ENCODE measurements around the gene PLB1. TPM values are rescaled to one million over a fixed set of nuclear protein-coding genes. Genes with fewer than 3 reads are reported as not detected.

Gene PLB1
- total RNA-seq, 1 donor = 7.8 TPM

DNA sequence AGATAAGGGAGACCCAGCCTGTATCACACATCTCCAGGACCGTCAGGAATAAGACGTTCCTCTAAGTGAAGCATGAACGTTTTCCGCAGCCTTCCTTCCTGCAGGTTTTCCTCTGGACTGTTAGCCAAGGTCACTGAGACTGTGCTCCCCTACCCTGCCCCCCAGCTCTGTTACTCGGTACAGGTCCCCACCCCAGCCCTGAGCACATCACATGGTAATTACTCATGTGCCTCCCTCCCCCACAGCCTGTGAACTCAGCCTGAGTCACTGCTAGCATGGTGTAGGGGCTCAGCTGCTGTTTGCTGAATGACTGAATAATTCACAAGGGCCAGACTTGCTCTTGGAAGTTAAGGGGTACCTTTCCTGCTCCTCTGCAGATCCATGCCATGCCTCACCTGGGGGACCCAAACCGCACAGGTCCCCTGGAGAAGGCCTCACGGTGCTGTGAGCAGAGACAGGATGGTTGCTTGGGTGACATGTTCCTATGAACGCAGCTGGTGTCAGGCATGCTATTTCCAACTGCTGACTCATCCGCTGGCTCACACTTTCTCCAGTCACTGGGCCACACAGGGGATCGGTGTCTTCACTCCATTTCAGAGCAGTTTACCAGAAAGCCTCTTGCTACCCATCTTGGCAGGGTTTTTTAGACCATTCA, 88.2 kb downstream of the PLB1 start:
- DNase-seq (ENCODE audit: low read depth in 2 of 3, low spot score in 2 of 3) = peak in 2 of 3 donors; percentile 73 to 80

DNA sequence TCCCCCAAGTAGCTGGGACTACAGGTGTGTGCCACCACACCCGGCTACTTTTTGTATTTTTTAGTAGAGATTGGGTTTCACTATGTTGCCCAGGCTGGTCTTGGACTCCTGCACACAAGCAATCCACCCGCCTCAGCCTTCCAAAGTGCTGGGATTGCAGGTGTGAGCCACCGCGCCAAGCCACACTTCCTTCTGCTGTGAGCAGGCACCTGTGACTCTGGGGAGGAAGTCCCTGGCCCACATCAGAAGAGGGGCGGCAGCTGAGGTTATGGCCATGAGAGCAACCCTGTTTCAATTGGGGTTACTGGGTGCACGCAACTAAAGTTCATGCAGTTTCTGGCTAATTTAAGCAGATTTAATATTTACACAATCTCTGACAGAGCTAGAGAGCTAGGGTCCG, 91.0 kb downstream of the PLB1 start:
- DNase-seq (ENCODE audit: low read depth in 2 of 3, low spot score in 2 of 3) = peak in 2 of 3 donors; percentile 25 to 31

DNA sequence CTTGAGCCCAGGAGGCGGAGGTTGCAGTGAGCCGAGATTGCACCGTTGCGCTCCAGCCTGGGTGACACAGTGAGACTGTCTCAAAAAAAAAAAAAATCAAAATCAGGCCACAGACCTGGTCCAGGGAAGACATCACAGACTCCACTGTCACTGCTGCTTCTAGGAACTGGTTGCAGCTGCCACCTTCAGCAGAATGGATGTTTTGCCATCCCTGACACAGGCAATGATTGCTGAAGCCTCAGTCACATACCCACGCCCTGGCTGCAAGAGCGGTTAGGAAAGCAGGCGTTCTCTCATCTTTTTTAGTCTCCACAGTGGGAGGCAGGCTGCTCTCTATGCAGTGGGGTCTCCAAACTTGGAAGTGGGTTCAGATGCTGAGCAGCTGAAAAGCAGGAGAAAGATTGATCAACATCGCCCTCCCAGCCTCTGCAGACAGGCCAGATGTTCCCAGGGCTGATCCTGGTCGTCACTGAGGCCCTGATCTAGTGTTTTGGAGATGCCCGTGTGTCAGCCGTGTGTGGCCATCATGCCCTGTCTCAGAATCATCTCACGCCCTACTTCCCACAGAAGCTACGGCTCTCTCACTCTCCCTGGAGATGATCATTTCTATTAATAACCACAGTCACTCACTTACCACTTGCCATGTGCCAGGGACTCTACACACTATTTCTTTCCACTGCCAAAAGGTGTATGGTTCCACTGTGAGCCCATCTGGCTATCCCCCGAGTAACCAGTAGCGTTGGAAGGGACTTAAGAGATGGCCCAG, 91.8 kb downstream of the PLB1 start:
- no peak for DNase-seq (ENCODE audit: low read depth in 2 of 3, low spot score in 2 of 3)

DNA sequence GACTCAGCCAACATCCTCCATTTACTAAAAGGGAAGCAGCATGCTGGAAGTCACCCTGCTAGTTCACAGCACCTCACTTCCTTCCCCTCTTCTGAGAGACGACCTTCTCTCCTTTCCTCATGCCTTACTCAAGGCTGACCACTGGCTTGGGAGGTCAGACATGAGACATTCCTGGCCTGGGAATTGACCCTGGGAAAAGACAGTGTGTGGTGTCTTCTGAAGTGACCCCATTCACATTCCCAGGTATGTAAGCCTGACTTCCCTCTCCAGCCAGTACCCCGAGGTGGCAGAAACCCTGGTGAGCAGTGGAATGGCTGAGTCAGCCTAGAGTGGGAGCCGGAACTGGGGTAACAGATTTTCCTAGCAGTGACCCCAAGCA, 92.4 kb downstream of the PLB1 start:
- DNase-seq (ENCODE audit: low read depth in 2 of 3, low spot score in 2 of 3) = no peak

DNA sequence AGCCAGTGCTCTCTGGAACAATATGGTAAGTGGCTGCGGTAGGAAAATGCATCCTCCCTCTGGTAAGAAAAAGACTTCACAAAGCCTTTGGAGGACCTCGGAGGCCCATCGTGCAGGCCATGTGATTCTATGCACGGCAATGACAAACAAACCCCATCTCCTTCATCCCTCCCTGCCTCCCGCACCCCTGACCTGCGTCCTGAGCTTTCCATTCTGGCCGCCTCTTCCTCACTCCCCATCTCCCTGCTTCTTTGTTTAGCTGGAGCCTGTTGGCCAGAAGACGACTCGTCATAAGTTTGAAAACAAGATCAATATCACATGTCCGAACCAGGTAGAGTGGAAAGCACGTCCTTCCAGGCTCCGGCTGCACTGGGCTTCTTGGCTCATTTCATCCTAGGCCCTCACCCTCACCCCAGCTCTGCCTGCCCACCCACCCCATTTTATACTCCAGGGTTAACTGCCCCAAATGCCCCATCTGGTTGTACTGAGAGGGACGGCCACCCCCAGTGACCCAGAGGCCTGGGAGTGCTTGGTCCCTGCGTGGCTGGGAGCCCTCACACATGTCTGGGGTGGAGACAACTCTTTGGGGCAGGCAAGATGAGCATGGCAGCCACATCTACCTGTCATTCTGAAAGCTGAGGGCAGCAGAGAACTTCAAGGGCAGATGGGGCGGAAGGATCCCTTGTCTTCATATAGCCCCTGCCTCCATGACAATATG, 94.0 kb downstream of the PLB1 start:
- DNase-seq (ENCODE audit: low read depth in 2 of 3, low spot score in 2 of 3) = no peak

DNA sequence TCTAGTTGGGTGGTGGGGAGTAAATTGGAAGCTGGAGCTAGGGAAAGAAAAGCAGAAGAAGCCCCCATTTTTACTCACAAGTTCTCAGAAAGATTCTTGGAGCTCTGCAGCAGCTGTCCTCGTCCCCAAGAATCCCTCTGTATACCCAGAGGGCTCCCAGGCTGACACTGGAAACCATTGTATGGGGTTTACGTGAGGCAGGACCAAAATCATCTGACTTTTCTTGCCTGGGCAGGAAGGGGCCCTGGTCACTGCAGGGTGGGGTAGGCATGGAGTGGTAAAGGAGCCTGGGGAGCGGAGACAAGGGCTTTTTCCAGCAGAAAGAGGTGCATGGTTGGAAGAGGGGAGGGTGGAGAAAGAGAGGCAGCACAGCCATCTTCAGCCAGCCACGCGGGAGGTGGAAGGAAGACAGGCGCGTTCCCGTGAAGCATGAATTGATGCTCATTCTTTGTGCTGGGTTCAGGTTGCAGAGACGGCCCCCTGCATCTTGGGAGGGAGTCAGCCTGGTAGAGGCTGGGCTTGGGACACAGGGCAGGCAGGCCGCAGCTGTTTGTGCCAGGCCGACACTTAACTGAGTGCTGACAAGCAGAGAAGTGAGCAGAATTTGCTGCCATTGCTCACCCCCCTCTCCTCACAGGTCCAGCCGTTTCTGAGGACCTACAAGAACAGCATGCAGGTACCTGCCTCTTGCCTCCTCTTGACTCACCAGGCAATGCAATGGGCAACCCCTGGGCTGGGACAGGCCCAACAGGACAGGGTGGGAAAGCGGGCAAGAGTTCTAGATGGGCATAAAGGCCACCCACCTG, 94.8 kb downstream of the PLB1 start:
- no peak for DNase-seq (ENCODE audit: low read depth in 2 of 3, low spot score in 2 of 3)

DNA sequence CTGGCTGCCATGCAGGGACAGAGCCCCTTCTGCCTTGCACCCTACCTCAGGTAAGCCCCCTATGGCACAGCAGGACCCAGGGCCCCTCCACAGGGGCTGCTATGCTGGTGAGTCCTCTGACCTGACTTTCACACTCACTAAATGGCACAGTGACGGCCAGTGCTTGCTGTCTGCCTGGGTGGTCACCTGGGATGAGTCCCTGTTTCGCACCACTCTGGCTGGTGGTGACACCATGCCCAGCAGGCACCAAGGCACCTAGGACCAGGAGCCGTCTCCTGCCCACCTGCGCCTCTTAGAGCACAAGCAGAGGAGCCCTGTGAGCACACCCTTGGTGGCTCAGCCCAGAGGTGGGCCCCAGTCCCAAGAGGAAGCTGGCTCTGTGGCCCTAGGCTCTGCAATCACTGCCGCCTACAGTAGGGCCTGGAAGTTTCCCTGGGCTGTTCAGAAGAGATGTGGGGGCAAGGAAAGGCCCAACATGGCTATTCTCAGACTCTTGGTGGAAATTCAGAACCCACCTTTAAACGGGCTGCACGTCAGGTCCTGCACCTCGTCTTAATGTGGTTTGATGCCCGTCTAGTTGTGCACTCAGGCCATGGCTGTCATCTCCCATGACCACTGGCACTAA, 96.0 kb downstream of the PLB1 start:
- DNase-seq (ENCODE audit: low read depth in 2 of 3, low spot score in 2 of 3) = no peak

DNA sequence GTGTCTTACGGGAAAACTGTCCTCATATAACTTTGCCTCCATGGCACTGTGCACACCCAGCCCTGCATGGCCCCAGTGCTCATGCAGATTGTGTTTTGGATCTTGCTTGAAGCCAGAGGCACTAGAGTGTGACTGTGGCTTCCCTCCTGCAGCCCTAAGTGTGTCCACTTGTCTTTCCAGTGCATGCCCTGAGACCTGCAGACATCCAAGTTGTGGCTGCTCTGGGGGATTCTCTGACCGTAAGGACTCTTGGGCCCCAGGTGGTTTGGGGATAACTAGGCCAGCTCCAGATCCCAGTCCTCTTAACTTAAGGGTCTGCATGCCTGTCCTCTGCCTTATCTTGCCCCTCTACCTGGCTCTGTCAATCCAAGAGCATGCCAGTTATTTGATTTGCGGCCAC, 96.6 kb downstream of the PLB1 start:
- no peak for DNase-seq (ENCODE audit: low read depth in 2 of 3, low spot score in 2 of 3)

DNA sequence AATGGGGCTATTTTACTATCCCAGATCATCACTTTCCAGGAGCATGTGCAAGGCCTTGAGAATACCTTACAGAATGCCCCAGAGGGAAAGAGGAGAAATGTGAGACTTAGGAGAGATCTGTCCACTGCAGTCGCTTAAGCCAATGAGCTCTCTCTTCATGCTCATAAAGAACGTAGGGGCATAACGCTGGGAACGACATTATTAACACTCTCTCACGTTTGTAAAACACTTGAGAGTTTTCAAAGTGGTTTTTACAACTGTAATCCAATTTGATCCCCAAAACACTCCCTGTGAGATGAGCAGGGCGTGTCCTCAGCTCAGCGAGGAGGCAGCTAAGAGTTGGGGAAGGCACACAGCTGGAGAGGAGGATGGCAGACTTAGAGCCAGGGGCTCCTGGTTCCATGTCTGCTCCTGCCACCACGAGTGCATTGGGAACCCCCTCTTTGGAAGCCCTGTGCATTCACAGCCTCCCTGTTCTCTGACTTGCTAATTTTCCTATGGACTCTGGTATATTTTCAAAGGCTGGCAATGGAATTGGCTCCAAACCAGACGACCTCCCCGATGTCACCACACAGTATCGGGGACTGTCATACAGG, 97.4 kb downstream of the PLB1 start:
- no peak for DNase-seq (ENCODE audit: low read depth in 2 of 3, low spot score in 2 of 3)

DNA sequence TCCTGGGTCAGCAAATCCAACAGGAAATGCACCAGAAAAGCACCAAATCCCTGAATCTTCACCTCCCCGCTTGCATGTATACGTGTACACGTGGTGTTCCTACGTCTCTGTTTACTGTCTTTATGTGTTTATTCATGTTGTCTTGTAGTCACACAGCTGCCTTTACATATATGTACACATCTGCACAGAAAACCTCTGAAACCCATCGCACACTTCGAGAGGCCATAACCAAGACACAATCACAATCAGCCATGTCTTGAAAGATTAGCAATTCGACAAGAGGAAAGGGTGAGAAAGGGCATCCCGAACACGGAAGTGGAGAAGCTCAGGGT, 98.1 kb downstream of the PLB1 start:
- DNase-seq (ENCODE audit: low read depth in 2 of 3, low spot score in 2 of 3) = no peak

DNA sequence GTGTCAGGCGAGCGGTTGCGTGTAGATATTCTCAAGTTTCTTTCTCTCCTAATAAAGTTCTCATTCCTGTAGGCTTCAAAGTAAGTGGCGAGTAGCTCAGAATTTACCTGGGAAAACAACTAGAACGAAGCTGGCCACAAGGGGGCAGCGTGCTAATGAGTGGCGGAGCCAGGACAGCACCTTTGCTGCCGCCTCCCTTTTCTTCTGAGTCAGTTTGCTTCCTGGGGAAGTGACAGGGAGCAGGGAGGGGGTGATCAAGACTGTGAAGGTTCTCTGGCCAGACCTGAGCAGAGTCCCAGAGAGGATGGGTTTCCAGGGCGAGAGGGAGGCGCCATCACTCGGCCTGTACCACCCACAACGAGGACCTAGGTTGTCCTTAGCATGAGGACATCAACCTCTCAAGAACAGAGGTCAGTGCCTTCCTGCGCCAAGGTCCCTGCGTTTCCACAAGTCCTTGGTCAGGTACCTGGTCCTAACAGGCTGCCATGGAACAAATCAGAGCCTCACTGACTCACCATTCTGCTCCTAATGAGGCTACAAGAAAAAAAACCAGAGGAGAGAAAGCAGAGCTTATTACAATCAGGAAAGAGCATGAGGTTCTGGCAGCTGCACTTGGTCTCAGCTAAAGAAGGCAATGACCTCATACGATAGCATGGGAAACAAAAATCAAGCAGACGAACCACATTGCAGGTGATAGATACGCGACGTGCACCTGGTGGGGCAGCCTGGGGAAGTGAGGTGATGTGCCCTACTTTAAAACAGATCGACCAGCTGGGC, 98.7 kb downstream of the PLB1 start:
- DNase-seq (ENCODE audit: low read depth in 2 of 3, low spot score in 2 of 3) = peak; percentile 77 to 90 (median 87)

DNA sequence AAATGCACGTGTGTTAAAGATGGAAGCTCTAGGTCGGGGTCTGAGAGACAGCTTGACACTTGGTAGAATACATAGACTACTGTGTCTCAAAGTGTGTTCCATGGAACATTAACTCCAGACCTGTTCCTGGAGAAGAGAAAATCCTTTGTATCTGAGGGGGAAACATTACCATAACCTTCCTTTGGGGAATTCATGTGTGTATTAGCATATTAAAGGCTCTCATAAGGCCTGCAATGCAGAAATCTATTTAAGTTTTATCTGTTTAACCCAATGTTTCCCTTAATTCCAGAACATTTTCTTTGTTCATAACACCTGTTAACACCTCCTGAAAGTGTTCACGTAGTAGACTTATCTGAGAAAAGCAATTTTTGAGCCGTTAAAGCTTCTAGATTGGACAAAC, 99.5 kb downstream of the PLB1 start:
- no peak for DNase-seq (ENCODE audit: low read depth in 2 of 3, low spot score in 2 of 3)

DNA sequence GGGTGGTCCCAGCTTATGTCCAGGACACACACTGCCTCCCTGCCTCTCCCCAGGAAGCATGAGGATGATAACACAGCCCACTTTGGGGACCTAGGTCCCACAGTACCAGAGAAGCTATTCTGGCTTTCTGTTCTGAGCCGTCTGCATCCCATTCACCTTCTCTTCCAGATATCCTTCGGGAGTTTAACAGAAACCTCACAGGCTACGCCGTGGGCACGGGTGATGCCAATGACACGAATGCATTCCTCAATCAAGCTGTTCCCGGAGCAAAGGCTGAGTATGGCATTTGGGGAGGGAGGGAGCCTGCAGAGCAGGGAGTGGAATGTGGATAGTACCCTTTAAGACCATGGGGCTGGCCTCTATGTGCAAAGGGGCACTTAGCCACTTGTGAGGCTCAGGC, 102.6 kb downstream of the PLB1 start:
- DNase-seq (ENCODE audit: low read depth in 2 of 3, low spot score in 2 of 3) = no peak

DNA sequence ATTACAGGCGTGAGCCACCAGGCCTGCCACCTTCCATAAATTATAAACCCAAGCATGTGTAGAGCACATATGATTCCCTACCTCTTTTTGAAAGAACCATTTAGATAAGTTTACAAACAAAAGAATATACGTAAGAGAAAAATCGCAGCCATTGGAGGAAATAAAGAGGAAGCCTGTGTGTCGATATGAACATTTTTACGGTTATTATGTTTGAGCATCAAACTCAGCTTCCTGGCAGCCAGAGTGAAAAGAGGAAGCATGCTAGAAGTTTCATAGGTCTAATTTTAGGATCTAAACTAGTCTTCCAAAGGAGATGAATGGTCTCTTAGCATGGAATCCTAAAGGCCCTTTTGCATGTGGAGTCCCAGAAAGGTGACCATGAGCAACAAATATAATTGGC, 104.3 kb downstream of the PLB1 start:
- peak in 1 of 3 donors; percentile 65 for DNase-seq (ENCODE audit: low read depth in 2 of 3, low spot score in 2 of 3)

DNA sequence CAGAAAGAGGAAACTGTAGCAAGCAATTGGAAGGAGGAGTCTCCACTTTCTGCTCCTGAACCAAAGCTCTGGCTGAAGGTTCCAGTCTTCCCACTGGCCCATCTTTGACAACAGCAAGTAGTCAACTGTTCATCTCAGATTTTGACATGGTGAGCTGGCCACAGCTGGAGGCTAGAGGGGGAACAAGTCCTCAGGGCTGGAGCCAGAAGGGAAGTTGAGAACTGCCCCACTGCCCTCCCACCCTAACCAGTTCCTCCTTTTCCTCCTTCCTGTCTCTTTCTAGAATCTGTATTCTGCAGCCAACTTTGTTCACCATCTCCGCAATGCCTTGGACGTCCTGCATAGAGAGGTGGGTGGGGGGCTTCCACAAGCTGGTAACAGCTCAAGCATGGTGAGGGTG, 105.8 kb downstream of the PLB1 start:
- peak in 1 of 3 donors; percentile 23 for DNase-seq (ENCODE audit: low read depth in 2 of 3, low spot score in 2 of 3)

DNA sequence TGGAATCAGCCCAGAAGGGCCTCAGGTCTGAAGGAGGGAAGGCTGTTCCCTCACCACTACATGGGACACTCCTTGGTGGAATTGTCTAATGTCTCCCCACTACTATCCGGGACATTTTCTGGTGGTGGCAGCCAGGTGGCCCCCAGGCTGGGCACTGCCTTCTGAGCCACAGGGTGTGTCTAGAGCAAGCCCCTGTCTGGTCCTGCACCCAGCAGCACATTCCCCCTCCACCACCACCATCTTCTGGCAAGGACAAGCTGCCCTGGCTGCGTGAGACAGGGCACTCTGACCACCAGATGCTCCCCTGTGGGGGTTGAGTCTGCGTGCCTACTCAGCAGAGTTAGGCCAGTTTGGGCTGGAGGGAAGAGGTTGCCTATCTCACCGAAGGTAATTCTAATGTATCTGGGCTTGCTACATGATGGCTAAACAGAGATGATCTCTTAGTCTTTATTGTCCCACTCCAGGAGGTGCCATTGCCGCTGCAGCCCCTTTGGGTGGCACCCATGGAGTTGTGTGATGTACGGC, 106.3 kb downstream of the PLB1 start:
- no peak for DNase-seq (ENCODE audit: low read depth in 2 of 3, low spot score in 2 of 3)

DNA sequence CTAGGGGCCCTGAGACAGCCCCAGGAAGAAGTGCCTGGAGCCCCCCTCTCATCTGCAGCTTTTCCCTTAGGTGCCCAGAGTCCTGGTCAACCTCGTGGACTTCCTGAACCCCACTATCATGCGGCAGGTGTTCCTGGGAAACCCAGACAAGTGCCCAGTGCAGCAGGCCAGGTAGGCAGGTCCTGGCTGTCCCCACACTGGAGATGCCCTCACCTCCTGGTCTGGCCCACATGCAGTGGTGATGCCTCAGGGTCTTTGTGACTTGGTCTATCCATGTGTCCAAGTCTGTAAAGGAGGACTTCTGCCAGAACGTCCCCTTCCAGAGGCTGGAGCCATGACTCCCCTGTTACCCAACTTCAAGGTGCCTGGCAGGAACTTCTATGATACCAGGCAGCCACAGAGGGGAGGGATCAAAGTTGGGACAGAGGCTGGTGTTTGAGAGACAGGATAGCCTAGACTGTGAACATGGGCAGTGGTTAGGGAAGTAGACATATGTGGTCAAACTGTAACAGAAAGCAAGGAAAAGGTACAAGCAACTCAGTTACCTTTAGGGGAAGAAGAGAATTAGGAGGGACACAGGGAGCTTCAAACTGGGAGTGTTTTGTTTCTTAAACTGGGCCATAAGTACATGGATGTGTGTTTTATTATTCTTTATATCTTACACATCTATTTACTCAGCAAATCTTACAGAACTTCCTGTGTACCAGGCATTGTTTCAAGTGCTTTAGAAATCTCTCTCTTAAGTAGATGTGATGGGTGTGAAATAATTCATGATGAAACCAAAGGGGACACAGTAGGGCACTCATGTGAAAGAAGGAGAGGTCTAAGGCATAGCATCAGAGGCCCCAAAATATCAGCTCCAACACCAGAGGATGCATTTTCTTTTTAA, 107.1 kb downstream of the PLB1 start:
- no peak for DNase-seq (ENCODE audit: low read depth in 2 of 3, low spot score in 2 of 3)

DNA sequence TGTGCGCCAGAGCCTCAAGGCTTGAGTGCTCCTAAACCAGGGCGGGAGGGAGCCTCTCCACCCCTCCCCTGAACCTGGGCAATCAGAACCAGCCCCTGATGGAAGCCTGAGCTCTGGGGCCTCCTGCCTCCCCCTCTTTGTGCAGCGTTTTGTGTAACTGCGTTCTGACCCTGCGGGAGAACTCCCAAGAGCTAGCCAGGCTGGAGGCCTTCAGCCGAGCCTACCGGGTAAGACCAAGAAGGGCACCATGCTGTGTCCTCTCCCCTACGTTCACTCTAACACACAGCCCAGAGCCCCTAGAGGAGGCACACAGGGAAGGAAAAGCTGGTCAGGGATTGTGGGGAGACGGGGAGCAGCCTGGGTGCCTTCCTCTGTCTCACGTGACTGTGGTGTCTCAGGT, 108.0 kb downstream of the PLB1 start:
- DNase-seq (ENCODE audit: low read depth in 2 of 3, low spot score in 2 of 3) = no peak

Measured in hematopoietic multipotent progenitor cell (in vitro differentiated cells).